H9 (cell line): ENCODE results near the gene DPCD. TPM values are rescaled to one million over a fixed set of nuclear protein-coding genes. Genes with fewer than 3 reads are reported as not detected.
A peak's percentile ranks its signal among the peaks of the same experiment; 100 is the strongest.

ENCODE experiments used
- DNase-seq: peaks from one replicate; pipeline ENCODE4 v3.0.0-alpha.2; 2017
- H2AFZ ChIP-seq: one replicate; pipeline ENCODE4 v1.6.1; 2013; ENCODE audit warnings: mild to moderate bottlenecking, low read length, control low read depth, moderate library complexity
- H2AK5ac ChIP-seq: 2 replicates; pipeline ENCODE4 v1.6.1; 2013; ENCODE audit warnings: low read length, control low read depth, mixed read lengths; ENCODE audit not compliant: insufficient read length
- H2BK120ac ChIP-seq: one replicate; pipeline ENCODE4 v1.6.1; 2013; ENCODE audit warnings: low read depth, mild to moderate bottlenecking, low read length, control low read depth, inconsistent platforms; ENCODE audit not compliant: poor library complexity, severe bottlenecking
- H2BK12ac ChIP-seq: 2 replicates; pipeline ENCODE4 v1.6.1; 2013; ENCODE audit warnings: low read length, control low read depth, mixed read lengths, low read depth; ENCODE audit not compliant: insufficient read length
- H2BK15ac ChIP-seq: 2 replicates; pipeline ENCODE4 v1.6.1; 2013; ENCODE audit warnings: low read depth, low read length, control low read depth
- H2BK20ac ChIP-seq: one replicate; pipeline ENCODE4 v1.6.1; 2013; ENCODE audit warnings: low read depth, mild to moderate bottlenecking, low read length, control low read depth, inconsistent platforms; ENCODE audit not compliant: poor library complexity, severe bottlenecking
- H2BK5ac ChIP-seq: 2 replicates; pipeline ENCODE4 v1.6.1; 2013; ENCODE audit warnings: low read length, control low read depth, mixed read lengths; ENCODE audit not compliant: insufficient read length
- H3K14ac ChIP-seq: 2 replicates; pipeline ENCODE4 v1.6.1; 2013; ENCODE audit warnings: low read length, control low read depth; ENCODE audit not compliant: insufficient read depth
- H3K18ac ChIP-seq: 2 replicates; pipeline ENCODE4 v1.6.1; 2013; ENCODE audit warnings: low read depth, mild to moderate bottlenecking, mixed read lengths, low read length, control low read depth; ENCODE audit not compliant: insufficient read length
- H3K23ac ChIP-seq: 2 replicates; pipeline ENCODE4 v1.6.1; 2013; ENCODE audit warnings: low read length, control low read depth, mixed read lengths, low read depth; ENCODE audit not compliant: insufficient read length
- H3K23me2 ChIP-seq: 2 replicates; pipeline ENCODE4 v1.6.1; 2013; ENCODE audit warnings: low read depth, mild to moderate bottlenecking, mixed read lengths, low read length, control low read depth; ENCODE audit not compliant: insufficient read length, poor library complexity, severe bottlenecking
- H3K27ac ChIP-seq: 2 replicates; pipeline ENCODE4 v1.5.1; 2013; ENCODE audit warnings: low read length, control low read depth, mixed read lengths, low read depth; ENCODE audit not compliant: insufficient read length
- H3K27me3 ChIP-seq: 2 replicates; pipeline ENCODE4 v1.6.1; 2013; ENCODE audit warnings: low read length, control low read depth, inconsistent platforms; ENCODE audit not compliant: insufficient read depth
- H3K4ac ChIP-seq: 2 replicates; pipeline ENCODE4 v1.6.1; 2013; ENCODE audit warnings: low read depth, mild to moderate bottlenecking, control low read depth, inconsistent platforms, low read length, moderate library complexity
- H3K4me1 ChIP-seq: 2 replicates; pipeline ENCODE4 v1.6.1; 2013; ENCODE audit warnings: low read length, control low read depth, inconsistent platforms; ENCODE audit not compliant: insufficient read depth
- H3K4me2 ChIP-seq: 2 replicates; pipeline ENCODE4 v1.6.1; 2013; ENCODE audit warnings: low read length, control low read depth, mixed read lengths; ENCODE audit not compliant: insufficient read length, insufficient read depth
- H3K56ac ChIP-seq: 2 replicates; pipeline ENCODE4 v1.6.1; 2013; ENCODE audit warnings: low read depth, mild to moderate bottlenecking, mixed read lengths, low read length, control low read depth; ENCODE audit not compliant: insufficient read length
- H3K79me1 ChIP-seq: 2 replicates; pipeline ENCODE4 v1.6.1; 2013; ENCODE audit warnings: low read depth, mild to moderate bottlenecking, moderate library complexity, low read length, control low read depth, inconsistent platforms; ENCODE audit not compliant: insufficient read depth, poor library complexity, severe bottlenecking
- H3K79me2 ChIP-seq: 2 replicates; pipeline ENCODE4 v1.6.1; 2013; ENCODE audit warnings: low read length, control low read depth, inconsistent platforms; ENCODE audit not compliant: insufficient read depth
- H3K9ac ChIP-seq: 2 replicates; pipeline ENCODE4 v1.6.1; 2013; ENCODE audit warnings: low read length, control low read depth, mixed read lengths; ENCODE audit not compliant: insufficient read length; ENCODE audit errors: extremely low read depth
- H3K9me3 ChIP-seq: one replicate; pipeline ENCODE4 v1.6.1; 2013; ENCODE audit warnings: low read depth, low read length, inconsistent platforms; ENCODE audit not compliant: control insufficient read depth
- H3T11ph ChIP-seq: one replicate; pipeline ENCODE4 v1.6.1; 2013; ENCODE audit warnings: mild to moderate bottlenecking, low read length, control low read depth, inconsistent platforms
- H4K20me1 ChIP-seq: one replicate; pipeline ENCODE4 v1.6.1; 2013; ENCODE audit not compliant: control insufficient read depth, insufficient read length, insufficient read depth
- H4K5ac ChIP-seq: 2 replicates; pipeline ENCODE4 v1.6.1; 2013; ENCODE audit warnings: low read depth, mild to moderate bottlenecking, mixed read lengths, low read length, control low read depth; ENCODE audit not compliant: insufficient read length
- H4K8ac ChIP-seq: replicated peaks from 2 replicates; pipeline ENCODE4 v1.6.1; 2013; ENCODE audit warnings: low read length, control low read depth, mixed read lengths, low read depth; ENCODE audit not compliant: insufficient read length
- H4K91ac ChIP-seq: 2 replicates; pipeline ENCODE4 v1.6.1; 2013; ENCODE audit warnings: low read depth, mild to moderate bottlenecking, moderate library complexity, mixed read lengths, low read length, control low read depth; ENCODE audit not compliant: insufficient read length
- H3K27ac Mint-ChIP-seq, 3 experiments: 2 replicates in 2 of 3; 3 replicates in 1 of 3; pipeline ENCODE4 v1.8.0; 2020 to 2021; ENCODE audit warnings: mixed read lengths in 3 of 3, mild to moderate bottlenecking in 1 of 3, moderate library complexity in 1 of 3
- H3K27me3 Mint-ChIP-seq: 2 replicates; pipeline ENCODE4 v1.8.0; 2021; ENCODE audit warnings: low read depth, mild to moderate bottlenecking, moderate library complexity, mixed read lengths
- H3K36me3 Mint-ChIP-seq, 3 experiments: 2 replicates in 2 of 3; 3 replicates in 1 of 3; pipeline ENCODE4 v1.8.0; 2020 to 2021; ENCODE audit warnings: low read depth in 3 of 3, mixed read lengths in 3 of 3; ENCODE audit not compliant: insufficient read depth in 1 of 3
- H3K4me1 Mint-ChIP-seq, 2 experiments: 2 replicates each; pipeline ENCODE4 v1.8.0; 2020; ENCODE audit warnings: mixed read lengths in 2 of 2
- H3K4me3 Mint-ChIP-seq, 2 experiments: 2 replicates in 1 of 2; 3 replicates in 1 of 2; pipeline ENCODE4 v1.8.0; 2020 to 2021; ENCODE audit warnings: mild to moderate bottlenecking in 2 of 2, mixed read lengths in 2 of 2, moderate library complexity in 1 of 2
- H3K9me3 Mint-ChIP-seq, 2 experiments: 2 replicates in 1 of 2; 3 replicates in 1 of 2; pipeline ENCODE4 v1.8.0; 2020; ENCODE audit warnings: mild to moderate bottlenecking in 2 of 2, mixed read lengths in 2 of 2, moderate library complexity in 1 of 2
- WGBS: extraction: QIAGEN DNeasy Blood & Tissue Kit; methylation state at CpG from one replicate; pipeline ENCODE4 v1.1.7; 2013; ENCODE audit warnings: missing lambda C conversion rate, low lambda C conversion rate, mixed read lengths; ENCODE audit not compliant: insufficient read length; ENCODE audit errors: extremely low coverage; 5-methylcytosine and 5-hydroxymethylcytosine counted together
- total RNA-seq: library from RNA; stranded (reverse); gene quantifications from 2 replicates; pipeline ENCODE4 v1.2.1, GENCODE V29; 2021
- TF ChIP-seq, protein P1 (sequence below): fragments of 200-600 bp; sonication (generic); conservative IDR thresholded peaks from 3 replicates; pipeline ENCODE4 v1.8.0; 2021; ENCODE audit warnings: antibody characterized with exemption, mild to moderate bottlenecking

Gene DPCD
- total RNA-seq, 1 experiment from 2014 or later: 21.8 TPM

DNA sequence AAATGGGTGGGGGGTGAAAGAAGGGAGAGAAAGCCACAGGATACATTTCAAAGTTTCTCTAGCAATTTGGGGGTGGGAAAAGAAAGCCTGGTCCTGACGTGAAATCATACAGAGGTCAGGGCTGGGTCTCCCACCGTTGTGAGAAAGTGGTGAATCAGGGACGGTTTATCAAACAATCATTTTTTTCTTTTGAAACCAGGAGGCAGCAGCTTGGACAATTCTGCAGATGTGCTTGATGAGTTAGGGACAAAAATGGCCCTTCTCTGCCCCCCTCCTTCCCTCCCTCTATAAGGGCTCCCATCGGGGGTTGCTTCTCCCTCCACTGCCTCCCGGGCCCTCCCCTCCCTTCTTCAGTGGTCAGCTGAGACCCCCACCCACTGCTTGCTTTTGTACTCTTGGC, 63.2 kb downstream of the DPCD start:
- Histone ChIP-seq H3K4me2 (no peak overlapping the region), H3K27ac (no peak overlapping the region), H3K4me1 (no peaks in the 10 kb centered on the region), H3K79me2 (no peaks in the 10 kb centered on the region), H4K5ac (no peak overlapping the region), H3K9ac (no peak overlapping the region), H2AFZ (no peak overlapping the region), H3K4ac (no peak overlapping the region), H3K18ac (no peak overlapping the region), H3K23ac (no peak overlapping the region), H3K79me1 (no peaks in the 10 kb centered on the region), H2AK5ac (no peak overlapping the region), H3T11ph (no peak overlapping the region), H3K56ac (no peak overlapping the region), H4K91ac (no peak overlapping the region), H2BK5ac (no peak overlapping the region), H3K27me3 (no peaks in the 10 kb centered on the region), H4K20me1 (no peaks in the 10 kb centered on the region), H3K14ac (no peak overlapping the region), H2BK15ac (no peak overlapping the region), H3K23me2 (no peaks in the 10 kb centered on the region), H2BK120ac (no peak overlapping the region), H2BK12ac (no peak overlapping the region), H2BK20ac (no peak overlapping the region), H3K9me3 (no peaks in the 10 kb centered on the region), H4K8ac (no peak overlapping the region)
- Mint-ChIP-seq H3K4me3 (no peak overlapping the region), H3K27ac (peak overlapping the region in 1 of 3 experiments; percentile 87; a peak in 1 of 7 replicates), H3K4me1 (peaks cover 16 to 19% of the 10 kb centered on the region in 2 experiments), H3K36me3 (peaks cover 0 to 23% (median 11%) of the 10 kb centered on the region in 3 experiments; a peak in 4 of 7 replicates), H3K27me3 (no peaks in the 10 kb centered on the region), H3K9me3 (no peaks in the 10 kb centered on the region)
- no CpG with 5 or more reads among the region's 5 CpGs for WGBS
- TF ChIP-seq, protein P1, sequence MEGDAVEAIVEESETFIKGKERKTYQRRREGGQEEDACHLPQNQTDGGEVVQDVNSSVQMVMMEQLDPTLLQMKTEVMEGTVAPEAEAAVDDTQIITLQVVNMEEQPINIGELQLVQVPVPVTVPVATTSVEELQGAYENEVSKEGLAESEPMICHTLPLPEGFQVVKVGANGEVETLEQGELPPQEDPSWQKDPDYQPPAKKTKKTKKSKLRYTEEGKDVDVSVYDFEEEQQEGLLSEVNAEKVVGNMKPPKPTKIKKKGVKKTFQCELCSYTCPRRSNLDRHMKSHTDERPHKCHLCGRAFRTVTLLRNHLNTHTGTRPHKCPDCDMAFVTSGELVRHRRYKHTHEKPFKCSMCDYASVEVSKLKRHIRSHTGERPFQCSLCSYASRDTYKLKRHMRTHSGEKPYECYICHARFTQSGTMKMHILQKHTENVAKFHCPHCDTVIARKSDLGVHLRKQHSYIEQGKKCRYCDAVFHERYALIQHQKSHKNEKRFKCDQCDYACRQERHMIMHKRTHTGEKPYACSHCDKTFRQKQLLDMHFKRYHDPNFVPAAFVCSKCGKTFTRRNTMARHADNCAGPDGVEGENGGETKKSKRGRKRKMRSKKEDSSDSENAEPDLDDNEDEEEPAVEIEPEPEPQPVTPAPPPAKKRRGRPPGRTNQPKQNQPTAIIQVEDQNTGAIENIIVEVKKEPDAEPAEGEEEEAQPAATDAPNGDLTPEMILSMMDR: no peak
- no peak for DNase-seq
